ENCODE results near the gene HOXA9.

GRCh38 chr7:27162561-27163287, 2.6 kb downstream of the HOXA9 start:
- no peak for TF ChIP-seq CTCF (IDR thresholded peaks at IDR 0.05; ENCODE audit: poor library complexity)
- no peak for TF ChIP-seq EZH2 (IDR thresholded peaks at IDR 0.05; ENCODE audit: borderline replicate concordance)

Data from hepatocyte (in vitro differentiated cells).